GM23338 (cell line): ENCODE measurements around the gene ZNF106. TPM values are rescaled to one million over a fixed set of nuclear protein-coding genes. Genes with fewer than 3 reads are reported as not detected.

Experiments used
- ATAC-seq: fragments of 200-7000 bp; cut with Tn5 transposase; 3 replicates; pipeline ENCODE4 v1.9.1; 2020
- DNase-seq: peaks from one replicate; pipeline ENCODE4 v3.0.0-alpha.2; 2015; ENCODE audit warnings: low spot score
- H2AFZ ChIP-seq: fragments of 200-600 bp; sonication (generic); 2 replicates; pipeline ENCODE4 v1.8.0; 2016; ENCODE audit warnings: antibody characterized with exemption, mild to moderate bottlenecking, moderate library complexity
- H3F3A ChIP-seq: fragments of 200-600 bp; sonication (generic); replicated peaks from 2 replicates; pipeline ENCODE4 v1.8.0; 2017; ENCODE audit warnings: antibody characterized with exemption, mixed run types, low read depth
- H3K27ac ChIP-seq: fragments of 200-600 bp; sonication (generic); 2 replicates; pipeline ENCODE4 v1.6.1; 2016; ENCODE audit warnings: low read depth
- H3K27me3 ChIP-seq: fragments of 200-600 bp; sonication (generic); 2 replicates; pipeline ENCODE4 v1.8.0; 2016; ENCODE audit warnings: mild to moderate bottlenecking, mixed run types, moderate library complexity; ENCODE audit not compliant: insufficient read depth
- H3K36me3 ChIP-seq: fragments of 200-600 bp; sonication (generic); 2 replicates; pipeline ENCODE4 v1.8.0; 2016; ENCODE audit warnings: mild to moderate bottlenecking; ENCODE audit not compliant: insufficient read depth
- H3K4me1 ChIP-seq: fragments of 200-600 bp; sonication (generic); 2 replicates; pipeline ENCODE4 v1.8.0; 2016; ENCODE audit warnings: mild to moderate bottlenecking, moderate library complexity; ENCODE audit not compliant: insufficient read depth
- H3K4me2 ChIP-seq: fragments of 200-600 bp; sonication (generic); 2 replicates; pipeline ENCODE4 v1.7.1; 2017; ENCODE audit warnings: mixed run types
- H3K4me3 ChIP-seq: fragments of 200-600 bp; sonication (generic); 2 replicates; pipeline ENCODE4 v1.6.1; 2016; ENCODE audit warnings: mixed run types
- H3K79me2 ChIP-seq: fragments of 200-600 bp; sonication (generic); replicated peaks from 2 replicates; pipeline ENCODE4 v1.8.0; 2017; ENCODE audit warnings: mild to moderate bottlenecking; ENCODE audit not compliant: insufficient read depth
- H3K9me2 ChIP-seq: fragments of 200-600 bp; sonication (generic); 2 replicates; pipeline ENCODE4 v1.8.0; 2017; ENCODE audit not compliant: insufficient read depth
- H4K20me1 ChIP-seq: fragments of 200-600 bp; sonication (generic); replicated peaks from 2 replicates; pipeline ENCODE4 v1.8.0; 2017; ENCODE audit warnings: mild to moderate bottlenecking; ENCODE audit not compliant: insufficient read depth
- H3K27ac Mint-ChIP-seq: 2 replicates; pipeline ENCODE4 v1.8.0; 2020; ENCODE audit warnings: inconsistent platforms, mild to moderate bottlenecking, moderate library complexity, mixed read lengths
- H3K27me3 Mint-ChIP-seq: 3 replicates; pipeline ENCODE4 v1.8.0; 2022; ENCODE audit warnings: low read depth, mild to moderate bottlenecking, moderate library complexity, mixed read lengths, inconsistent platforms; ENCODE audit not compliant: insufficient read depth, poor library complexity
- H3K36me3 Mint-ChIP-seq: 3 replicates; pipeline ENCODE4 v1.8.0; 2021; ENCODE audit warnings: low read depth, mild to moderate bottlenecking, inconsistent platforms, moderate library complexity, mixed read lengths
- H3K4me1 Mint-ChIP-seq: 3 replicates; pipeline ENCODE4 v1.8.0; 2020; ENCODE audit warnings: mild to moderate bottlenecking, inconsistent platforms, mixed read lengths
- H3K4me3 Mint-ChIP-seq: 3 replicates; pipeline ENCODE4 v1.8.0; 2021; ENCODE audit warnings: moderate library complexity, mild to moderate bottlenecking, inconsistent platforms, mixed read lengths
- H3K9me3 Mint-ChIP-seq: 3 replicates; pipeline ENCODE4 v1.8.0; 2020; ENCODE audit warnings: moderate library complexity, mild to moderate bottlenecking, inconsistent platforms, mixed read lengths
- CREB1 ChIP-seq: fragments of 250-450 bp; sonication (Bioruptor Pico); IDR thresholded peaks from 2 replicates; pipeline ENCODE4 v1.5.0; 2020; ENCODE audit warnings: low read depth, mild to moderate bottlenecking, moderate library complexity
- EZH2 ChIP-seq: fragments of 200-600 bp; sonication (generic); IDR thresholded peaks from one replicate; pipeline ENCODE4 v1.8.0; 2017; ENCODE audit warnings: antibody characterized with exemption, mild to moderate bottlenecking, low read depth; ENCODE audit not compliant: unreplicated experiment
- EZH2phosphoT487 ChIP-seq: fragments of 200-600 bp; sonication (generic); IDR thresholded peaks from one replicate; pipeline ENCODE4 v1.8.1; 2018; ENCODE audit warnings: antibody characterized with exemption; ENCODE audit not compliant: unreplicated experiment
- JUNB ChIP-seq: IDR thresholded peaks from one replicate; pipeline ENCODE4 v1.6.1; 2016; ENCODE audit warnings: antibody characterized with exemption; ENCODE audit not compliant: unreplicated experiment
- NANOG ChIP-seq: IDR thresholded peaks from 2 replicates; pipeline ENCODE4 v1.6.1; 2016; ENCODE audit warnings: antibody characterized with exemption, borderline replicate concordance
- POLR2AphosphoS5 ChIP-seq: IDR thresholded peaks from 2 replicates; pipeline ENCODE4 v1.6.1; 2016; ENCODE audit warnings: antibody characterized with exemption, low read depth
- STAT1 ChIP-seq: IDR thresholded peaks from one replicate; pipeline ENCODE4 v1.6.1; 2016; ENCODE audit warnings: antibody characterized with exemption; ENCODE audit not compliant: unreplicated experiment
- ZNF114 ChIP-seq: fragments of 250-450 bp; sonication (Bioruptor Pico); IDR thresholded peaks from 2 replicates; pipeline ENCODE4 v1.5.0; 2020; ENCODE audit warnings: mild to moderate bottlenecking, moderate library complexity
- ZNF331 ChIP-seq: fragments of 250-450 bp; sonication (Bioruptor Pico); IDR thresholded peaks from 2 replicates; pipeline ENCODE4 v1.5.0; 2020; ENCODE audit warnings: low read depth, mild to moderate bottlenecking, moderate library complexity
- polyA plus RNA-seq: library from polyadenylated mRNA; unstranded; fragments of >200 nt; fragmentation: Nextera tagmentation; extraction: Ambion mirVana; gene quantifications from 2 replicates; pipeline ENCODE4 v1.2.1, GENCODE V29; 2016
- total RNA-seq: library from RNA; depleted of rRNA; stranded (reverse); fragments of >200 nt; shearing (Covaris generic); gene quantifications from 2 replicates; pipeline ENCODE4 v1.2.3, GENCODE V29; 2014
- TF ChIP-seq, protein P1 (sequence below), 2 experiments: fragments of 200-600 bp in 1 of 2; sonication (generic) in 1 of 2; conservative IDR thresholded peaks; 2 replicates each; pipeline versions ENCODE4 v1.5.1 to v1.6.1; 2016 to 2017; ENCODE audit warnings: antibody characterized with exemption in 2 of 2, low read depth in 2 of 2, mild to moderate bottlenecking in 2 of 2, moderate library complexity in 1 of 2
- TF ChIP-seq, protein P2 (sequence below): IDR thresholded peaks from 2 replicates; pipeline ENCODE4 v1.6.1; 2016; ENCODE audit warnings: antibody characterized with exemption
- TF ChIP-seq, protein P3 (sequence below): fragments of 250-450 bp; sonication (Bioruptor Pico); IDR thresholded peaks from 2 replicates; pipeline ENCODE4 v1.5.0; 2020; ENCODE audit warnings: mild to moderate bottlenecking, moderate library complexity
- TF ChIP-seq, protein P4 (sequence below): IDR thresholded peaks from one replicate; pipeline ENCODE4 v1.6.1; 2018; ENCODE audit warnings: antibody characterized with exemption; ENCODE audit not compliant: unreplicated experiment

The ZNF106 gene
- total and polyA plus RNA-seq, 2 experiments from 2014 or later, result 48.0 to 53.7 TPM

DNA sequence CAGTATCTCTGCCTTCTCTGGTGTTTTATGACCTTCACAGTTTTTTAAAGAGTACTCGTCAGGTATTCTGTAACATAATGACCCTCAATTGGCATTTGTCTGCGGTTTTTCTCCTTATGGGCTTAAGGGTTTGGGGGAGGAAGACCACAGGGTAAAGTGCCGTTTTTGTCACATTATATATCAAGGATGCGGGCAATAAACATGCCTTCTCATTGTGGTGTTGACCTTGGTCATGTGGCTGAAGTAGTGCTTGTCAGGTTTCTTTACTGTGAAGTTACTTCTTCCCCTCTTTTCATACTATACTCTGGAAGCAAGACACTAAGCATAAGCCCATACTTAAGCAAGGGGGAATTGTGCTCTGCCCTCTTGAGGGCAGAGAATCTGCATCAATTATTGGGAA, 115.0 kb downstream of the ZNF106 start:
- Histone ChIP-seq H3K4me2 (no peak overlapping the region), H4K20me1 (no peaks in the 10 kb centered on the region), H3K4me1 (no peaks in the 10 kb centered on the region), H3K36me3 (no peaks in the 10 kb centered on the region; the same call in 1 of the 2 replicates), H2AFZ (no peak overlapping the region), H3K4me3 (no peak overlapping the region), H3K27ac (no peak overlapping the region), H3K79me2 (no peaks in the 10 kb centered on the region), H3K27me3 (no peaks in the 10 kb centered on the region), H3K9me2 (0 out of 2 replicates have a peak, but pooled peaks cover 2% of the 10 kb centered on the region), H3F3A (no peaks in the 10 kb centered on the region)
- no peak for ATAC-seq
- Mint-ChIP-seq H3K9me3 (peaks cover 29% of the 10 kb centered on the region), H3K27me3 (peaks cover 6% of the 10 kb centered on the region), H3K4me3 (no peak overlapping the region), H3K36me3 (peaks cover 17% of the 10 kb centered on the region; the same call in 2 of the 3 replicates), H3K4me1 (no peaks in the 10 kb centered on the region), H3K27ac (no peak overlapping the region)
- no peak for DNase-seq
- TF ChIP-seq ZNF114 (CRISPR knock-in tag), result no peak
- no peak for TF ChIP-seq POLR2AphosphoS5
- TF ChIP-seq, protein P1, sequence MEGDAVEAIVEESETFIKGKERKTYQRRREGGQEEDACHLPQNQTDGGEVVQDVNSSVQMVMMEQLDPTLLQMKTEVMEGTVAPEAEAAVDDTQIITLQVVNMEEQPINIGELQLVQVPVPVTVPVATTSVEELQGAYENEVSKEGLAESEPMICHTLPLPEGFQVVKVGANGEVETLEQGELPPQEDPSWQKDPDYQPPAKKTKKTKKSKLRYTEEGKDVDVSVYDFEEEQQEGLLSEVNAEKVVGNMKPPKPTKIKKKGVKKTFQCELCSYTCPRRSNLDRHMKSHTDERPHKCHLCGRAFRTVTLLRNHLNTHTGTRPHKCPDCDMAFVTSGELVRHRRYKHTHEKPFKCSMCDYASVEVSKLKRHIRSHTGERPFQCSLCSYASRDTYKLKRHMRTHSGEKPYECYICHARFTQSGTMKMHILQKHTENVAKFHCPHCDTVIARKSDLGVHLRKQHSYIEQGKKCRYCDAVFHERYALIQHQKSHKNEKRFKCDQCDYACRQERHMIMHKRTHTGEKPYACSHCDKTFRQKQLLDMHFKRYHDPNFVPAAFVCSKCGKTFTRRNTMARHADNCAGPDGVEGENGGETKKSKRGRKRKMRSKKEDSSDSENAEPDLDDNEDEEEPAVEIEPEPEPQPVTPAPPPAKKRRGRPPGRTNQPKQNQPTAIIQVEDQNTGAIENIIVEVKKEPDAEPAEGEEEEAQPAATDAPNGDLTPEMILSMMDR (conservative IDR thresholded peaks at IDR 0.05; ENCODE audit: low read depth in 2 of 2), result no peak
- TF ChIP-seq, protein P2, sequence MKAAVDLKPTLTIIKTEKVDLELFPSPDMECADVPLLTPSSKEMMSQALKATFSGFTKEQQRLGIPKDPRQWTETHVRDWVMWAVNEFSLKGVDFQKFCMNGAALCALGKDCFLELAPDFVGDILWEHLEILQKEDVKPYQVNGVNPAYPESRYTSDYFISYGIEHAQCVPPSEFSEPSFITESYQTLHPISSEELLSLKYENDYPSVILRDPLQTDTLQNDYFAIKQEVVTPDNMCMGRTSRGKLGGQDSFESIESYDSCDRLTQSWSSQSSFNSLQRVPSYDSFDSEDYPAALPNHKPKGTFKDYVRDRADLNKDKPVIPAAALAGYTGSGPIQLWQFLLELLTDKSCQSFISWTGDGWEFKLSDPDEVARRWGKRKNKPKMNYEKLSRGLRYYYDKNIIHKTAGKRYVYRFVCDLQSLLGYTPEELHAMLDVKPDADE, result no peak
- TF ChIP-seq EZH2, result no peak
- TF ChIP-seq JUNB, result no peak
- TF ChIP-seq EZH2phosphoT487, result no peak
- TF ChIP-seq, protein P3, sequence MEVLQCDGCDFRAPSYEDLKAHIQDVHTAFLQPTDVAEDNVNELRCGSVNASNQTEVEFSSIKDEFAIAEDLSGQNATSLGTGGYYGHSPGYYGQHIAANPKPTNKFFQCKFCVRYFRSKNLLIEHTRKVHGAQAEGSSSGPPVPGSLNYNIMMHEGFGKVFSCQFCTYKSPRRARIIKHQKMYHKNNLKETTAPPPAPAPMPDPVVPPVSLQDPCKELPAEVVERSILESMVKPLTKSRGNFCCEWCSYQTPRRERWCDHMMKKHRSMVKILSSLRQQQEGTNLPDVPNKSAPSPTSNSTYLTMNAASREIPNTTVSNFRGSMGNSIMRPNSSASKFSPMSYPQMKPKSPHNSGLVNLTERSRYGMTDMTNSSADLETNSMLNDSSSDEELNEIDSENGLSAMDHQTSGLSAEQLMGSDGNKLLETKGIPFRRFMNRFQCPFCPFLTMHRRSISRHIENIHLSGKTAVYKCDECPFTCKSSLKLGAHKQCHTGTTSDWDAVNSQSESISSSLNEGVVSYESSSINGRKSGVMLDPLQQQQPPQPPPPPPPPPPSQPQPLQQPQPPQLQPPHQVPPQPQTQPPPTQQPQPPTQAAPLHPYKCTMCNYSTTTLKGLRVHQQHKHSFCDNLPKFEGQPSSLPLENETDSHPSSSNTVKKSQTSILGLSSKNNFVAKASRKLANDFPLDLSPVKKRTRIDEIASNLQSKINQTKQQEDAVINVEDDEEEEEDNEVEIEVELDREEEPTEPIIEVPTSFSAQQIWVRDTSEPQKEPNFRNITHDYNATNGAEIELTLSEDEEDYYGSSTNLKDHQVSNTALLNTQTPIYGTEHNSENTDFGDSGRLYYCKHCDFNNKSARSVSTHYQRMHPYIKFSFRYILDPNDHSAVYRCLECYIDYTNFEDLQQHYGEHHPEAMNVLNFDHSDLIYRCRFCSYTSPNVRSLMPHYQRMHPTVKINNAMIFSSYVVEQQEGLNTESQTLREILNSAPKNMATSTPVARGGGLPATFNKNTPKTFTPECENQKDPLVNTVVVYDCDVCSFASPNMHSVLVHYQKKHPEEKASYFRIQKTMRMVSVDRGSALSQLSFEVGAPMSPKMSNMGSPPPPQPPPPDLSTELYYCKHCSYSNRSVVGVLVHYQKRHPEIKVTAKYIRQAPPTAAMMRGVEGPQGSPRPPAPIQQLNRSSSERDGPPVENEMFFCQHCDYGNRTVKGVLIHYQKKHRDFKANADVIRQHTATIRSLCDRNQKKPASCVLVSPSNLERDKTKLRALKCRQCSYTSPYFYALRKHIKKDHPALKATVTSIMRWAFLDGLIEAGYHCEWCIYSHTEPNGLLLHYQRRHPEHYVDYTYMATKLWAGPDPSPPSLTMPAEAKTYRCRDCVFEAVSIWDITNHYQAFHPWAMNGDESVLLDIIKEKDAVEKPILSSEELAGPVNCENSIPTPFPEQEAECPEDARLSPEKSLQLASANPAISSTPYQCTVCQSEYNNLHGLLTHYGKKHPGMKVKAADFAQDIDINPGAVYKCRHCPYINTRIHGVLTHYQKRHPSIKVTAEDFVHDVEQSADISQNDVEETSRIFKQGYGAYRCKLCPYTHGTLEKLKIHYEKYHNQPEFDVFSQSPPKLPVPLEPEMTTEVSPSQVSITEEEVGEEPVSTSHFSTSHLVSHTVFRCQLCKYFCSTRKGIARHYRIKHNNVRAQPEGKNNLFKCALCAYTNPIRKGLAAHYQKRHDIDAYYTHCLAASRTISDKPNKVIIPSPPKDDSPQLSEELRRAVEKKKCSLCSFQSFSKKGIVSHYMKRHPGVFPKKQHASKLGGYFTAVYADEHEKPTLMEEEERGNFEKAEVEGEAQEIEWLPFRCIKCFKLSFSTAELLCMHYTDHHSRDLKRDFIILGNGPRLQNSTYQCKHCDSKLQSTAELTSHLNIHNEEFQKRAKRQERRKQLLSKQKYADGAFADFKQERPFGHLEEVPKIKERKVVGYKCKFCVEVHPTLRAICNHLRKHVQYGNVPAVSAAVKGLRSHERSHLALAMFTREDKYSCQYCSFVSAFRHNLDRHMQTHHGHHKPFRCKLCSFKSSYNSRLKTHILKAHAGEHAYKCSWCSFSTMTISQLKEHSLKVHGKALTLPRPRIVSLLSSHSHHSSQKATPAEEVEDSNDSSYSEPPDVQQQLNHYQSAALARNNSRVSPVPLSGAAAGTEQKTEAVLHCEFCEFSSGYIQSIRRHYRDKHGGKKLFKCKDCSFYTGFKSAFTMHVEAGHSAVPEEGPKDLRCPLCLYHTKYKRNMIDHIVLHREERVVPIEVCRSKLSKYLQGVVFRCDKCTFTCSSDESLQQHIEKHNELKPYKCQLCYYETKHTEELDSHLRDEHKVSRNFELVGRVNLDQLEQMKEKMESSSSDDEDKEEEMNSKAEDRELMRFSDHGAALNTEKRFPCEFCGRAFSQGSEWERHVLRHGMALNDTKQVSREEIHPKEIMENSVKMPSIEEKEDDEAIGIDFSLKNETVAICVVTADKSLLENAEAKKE (CRISPR knock-in tag), result no peak
- no peak for TF ChIP-seq ZNF331 (CRISPR knock-in tag)
- TF ChIP-seq CREB1 (CRISPR knock-in tag), result no peak
- TF ChIP-seq, protein P4, sequence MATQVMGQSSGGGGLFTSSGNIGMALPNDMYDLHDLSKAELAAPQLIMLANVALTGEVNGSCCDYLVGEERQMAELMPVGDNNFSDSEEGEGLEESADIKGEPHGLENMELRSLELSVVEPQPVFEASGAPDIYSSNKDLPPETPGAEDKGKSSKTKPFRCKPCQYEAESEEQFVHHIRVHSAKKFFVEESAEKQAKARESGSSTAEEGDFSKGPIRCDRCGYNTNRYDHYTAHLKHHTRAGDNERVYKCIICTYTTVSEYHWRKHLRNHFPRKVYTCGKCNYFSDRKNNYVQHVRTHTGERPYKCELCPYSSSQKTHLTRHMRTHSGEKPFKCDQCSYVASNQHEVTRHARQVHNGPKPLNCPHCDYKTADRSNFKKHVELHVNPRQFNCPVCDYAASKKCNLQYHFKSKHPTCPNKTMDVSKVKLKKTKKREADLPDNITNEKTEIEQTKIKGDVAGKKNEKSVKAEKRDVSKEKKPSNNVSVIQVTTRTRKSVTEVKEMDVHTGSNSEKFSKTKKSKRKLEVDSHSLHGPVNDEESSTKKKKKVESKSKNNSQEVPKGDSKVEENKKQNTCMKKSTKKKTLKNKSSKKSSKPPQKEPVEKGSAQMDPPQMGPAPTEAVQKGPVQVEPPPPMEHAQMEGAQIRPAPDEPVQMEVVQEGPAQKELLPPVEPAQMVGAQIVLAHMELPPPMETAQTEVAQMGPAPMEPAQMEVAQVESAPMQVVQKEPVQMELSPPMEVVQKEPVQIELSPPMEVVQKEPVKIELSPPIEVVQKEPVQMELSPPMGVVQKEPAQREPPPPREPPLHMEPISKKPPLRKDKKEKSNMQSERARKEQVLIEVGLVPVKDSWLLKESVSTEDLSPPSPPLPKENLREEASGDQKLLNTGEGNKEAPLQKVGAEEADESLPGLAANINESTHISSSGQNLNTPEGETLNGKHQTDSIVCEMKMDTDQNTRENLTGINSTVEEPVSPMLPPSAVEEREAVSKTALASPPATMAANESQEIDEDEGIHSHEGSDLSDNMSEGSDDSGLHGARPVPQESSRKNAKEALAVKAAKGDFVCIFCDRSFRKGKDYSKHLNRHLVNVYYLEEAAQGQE, result no peak
- TF ChIP-seq STAT1, result no peak
- TF ChIP-seq NANOG, result no peak
